ENCODE measurements around the gene LUZP2.

LUZP2 gene

DNA sequence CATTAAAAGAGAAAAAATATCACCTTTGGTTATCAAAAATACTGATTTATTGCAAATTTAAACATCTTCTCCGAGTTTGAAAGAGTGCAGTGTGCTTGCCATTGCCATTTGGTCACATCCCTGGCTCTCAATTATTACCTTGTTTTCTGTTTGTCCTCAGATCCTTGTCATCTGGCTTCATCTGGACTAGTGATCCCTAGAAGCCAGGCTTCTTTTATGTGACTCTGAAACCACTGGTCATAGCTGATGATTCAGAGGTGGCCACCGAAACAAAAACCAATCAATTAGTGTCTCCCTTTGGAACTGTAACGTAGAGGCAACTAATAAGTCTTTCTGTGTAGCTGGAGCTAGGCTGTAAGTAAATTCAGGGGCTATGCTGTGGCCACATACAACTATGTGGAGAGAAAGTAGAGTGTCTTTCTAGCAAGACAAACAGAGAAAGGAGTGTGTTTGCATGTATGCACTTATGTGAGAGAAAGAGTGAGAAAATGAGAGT is 237.9 kb downstream of the LUZP2 start:
- Histone ChIP-seq H3K4me2 (ENCODE audit: low read length) (no peak overlapping the region), H3F3A (ENCODE audit: control insufficient read depth, insufficient read depth) (no peaks in the 10 kb centered on the region), H3K4me1 (ENCODE audit: control insufficient read depth, low read length) (no peaks in the 10 kb centered on the region), H4K20me1 (ENCODE audit: control insufficient read depth, insufficient read depth, low read depth, low read length) (no peaks in the 10 kb centered on the region), H3K27me3 (ENCODE audit: control insufficient read depth, low read length) (no peaks in the 10 kb centered on the region), H3K36me3 (ENCODE audit: control insufficient read depth, low read length) (no peaks in the 10 kb centered on the region), H3K27ac (ENCODE audit: low read depth, low read length) (no peak overlapping the region), H3K9me3 (ENCODE audit: control insufficient read depth, insufficient read depth, low read length) (no peaks in the 10 kb centered on the region), H3K79me2 (ENCODE audit: control insufficient read depth, low read length) (no peaks in the 10 kb centered on the region), H3K9me2 (replicated peaks; ENCODE audit: control insufficient read depth, low read length) (no peaks in the 10 kb centered on the region), H3K4me3 (ENCODE audit: low read length) (no peak overlapping the region)
- TF ChIP-seq CTCF (IDR thresholded peaks at IDR 0.05; ENCODE audit: low read depth, low read length, poor library complexity, severe bottlenecking) (no peak), EZH2phosphoT487 (IDR thresholded peaks at IDR 0.05; ENCODE audit: borderline replicate concordance, low read length) (no peak)

DNA sequence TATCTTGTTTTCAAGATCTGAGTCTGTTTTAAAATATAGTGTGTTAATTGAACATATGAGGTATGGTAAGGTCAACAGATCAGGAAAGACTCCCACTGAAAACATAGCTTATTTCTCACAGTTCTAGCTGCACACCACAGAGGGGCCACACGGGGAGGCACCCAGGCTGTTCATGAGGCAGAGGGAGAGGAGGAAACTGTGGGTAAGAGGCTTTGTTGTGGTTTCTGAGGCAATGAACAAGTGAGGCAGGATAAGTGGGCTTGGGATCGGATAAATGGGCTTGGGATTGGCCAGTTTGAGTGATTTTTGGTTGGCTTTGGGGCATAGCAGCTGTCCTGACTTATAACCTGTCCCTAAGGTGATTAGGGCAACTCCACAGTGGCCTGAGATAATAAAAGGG is 242.1 kb downstream of the LUZP2 start:
- H3K27ac ChIP-seq (ENCODE audit: low read depth, low read length), result no peak overlapping the region
- H3K9me3 ChIP-seq (ENCODE audit: control insufficient read depth, insufficient read depth, low read length), result no peaks in the 10 kb centered on the region
- no peaks in the 10 kb centered on the region for H3K4me1 ChIP-seq (ENCODE audit: control insufficient read depth, low read length)
- H3K4me2 ChIP-seq (ENCODE audit: low read length), result no peak overlapping the region
- H3K36me3 ChIP-seq (ENCODE audit: control insufficient read depth, low read length), result no peaks in the 10 kb centered on the region
- no peaks in the 10 kb centered on the region for H3K9me2 ChIP-seq (replicated peaks; ENCODE audit: control insufficient read depth, low read length)
- TF ChIP-seq EZH2phosphoT487 (IDR thresholded peaks at IDR 0.05; ENCODE audit: borderline replicate concordance, low read length) (no peak), CTCF (IDR thresholded peaks at IDR 0.05; ENCODE audit: low read depth, low read length, poor library complexity, severe bottlenecking) (no peak)
- no peaks in the 10 kb centered on the region for H4K20me1 ChIP-seq (ENCODE audit: control insufficient read depth, insufficient read depth, low read depth, low read length)
- no peak overlapping the region for H3K4me3 ChIP-seq (ENCODE audit: low read length)
- H3K27me3 ChIP-seq (ENCODE audit: control insufficient read depth, low read length), result no peaks in the 10 kb centered on the region
- no peaks in the 10 kb centered on the region for H3K79me2 ChIP-seq (ENCODE audit: control insufficient read depth, low read length)
- no peaks in the 10 kb centered on the region for H3F3A ChIP-seq (ENCODE audit: control insufficient read depth, insufficient read depth)

GRCh38 chr11:24739637-24740036 is 242.8 kb downstream of the LUZP2 start:
- TF ChIP-seq CTCF (IDR thresholded peaks at IDR 0.05; ENCODE audit: low read depth, low read length, poor library complexity, severe bottlenecking) (no peak), EZH2phosphoT487 (IDR thresholded peaks at IDR 0.05; ENCODE audit: borderline replicate concordance, low read length) (no peak)
- no peaks in the 10 kb centered on the region for H3F3A ChIP-seq (ENCODE audit: control insufficient read depth, insufficient read depth)
- no peak overlapping the region for H3K4me3 ChIP-seq (ENCODE audit: low read length)
- H3K27ac ChIP-seq (ENCODE audit: low read depth, low read length), result no peak overlapping the region
- no peaks in the 10 kb centered on the region for H3K27me3 ChIP-seq (ENCODE audit: control insufficient read depth, low read length)
- no peaks in the 10 kb centered on the region for H3K36me3 ChIP-seq (ENCODE audit: control insufficient read depth, low read length)
- no peaks in the 10 kb centered on the region for H3K9me2 ChIP-seq (replicated peaks; ENCODE audit: control insufficient read depth, low read length)
- no peak overlapping the region for H3K4me2 ChIP-seq (ENCODE audit: low read length)
- H3K4me1 ChIP-seq (ENCODE audit: control insufficient read depth, low read length), result no peaks in the 10 kb centered on the region
- no peaks in the 10 kb centered on the region for H4K20me1 ChIP-seq (ENCODE audit: control insufficient read depth, insufficient read depth, low read depth, low read length)
- H3K9me3 ChIP-seq (ENCODE audit: control insufficient read depth, insufficient read depth, low read length), result no peaks in the 10 kb centered on the region
- H3K79me2 ChIP-seq (ENCODE audit: control insufficient read depth, low read length), result no peaks in the 10 kb centered on the region

Measured in DOHH2 (cell line).